Measurements from ENCODE around the gene GGCT. TPM values are rescaled to one million over a fixed set of nuclear protein-coding genes. Genes with fewer than 3 reads are reported as not detected.
A peak's percentile ranks its signal among the peaks of the same experiment; 100 is the strongest.
"Not testable (repeated sequence)": the region's sequence is repeated elsewhere in the genome, so short reads cannot be mapped to it uniquely, and the experiment has no call there.

Gene GGCT
- total and polyA plus RNA-seq, 5 donors from 2014 or later = 10.9 to 32.7 (median 26.1) TPM

GRCh38 chr7:30491417-30491816 is 13.2 kb downstream of the GGCT start:
- H3K4me1 ChIP-seq (ENCODE audit: control insufficient read depth, insufficient read depth, low read length, poor library complexity, severe bottlenecking) = no peaks in the 10 kb centered on the region
- peaks cover 17% of the 10 kb centered on the region for H3K27me3 Mint-ChIP-seq

GRCh38 chr7:30487371-30487770 is 17.3 kb downstream of the GGCT start:
- DNase-seq (no peak), ATAC-seq (ENCODE audit: low read depth in 2 of 2) (no peak)
- no peak overlapping the region for H3K4me3 ChIP-seq (ENCODE audit: low read depth, low read length)
- peaks cover 0 to 8% (median 7%) of the 10 kb centered on the region in 7 donors for H3K9me3 Mint-ChIP-seq
- H3K4me1 ChIP-seq (ENCODE audit: control insufficient read depth, insufficient read depth, low read length, poor library complexity, severe bottlenecking) = no peaks in the 10 kb centered on the region
- H3K9me3 ChIP-seq (ENCODE audit: control insufficient read depth in 2 of 2, low read length in 2 of 2) = peaks cover 0 to 13% of the 10 kb centered on the region in 2 experiments
- no peak overlapping the region for H3K27ac Mint-ChIP-seq
- no peaks in the 10 kb centered on the region for H3K36me3 ChIP-seq (ENCODE audit: control insufficient read depth, insufficient read depth, low read length)
- peaks cover 8% of the 10 kb centered on the region for H3K27me3 ChIP-seq (ENCODE audit: control insufficient read depth, insufficient read depth, low read length)
- H3K4me1 Mint-ChIP-seq = peaks cover 0 to 2% (median 0%) of the 10 kb centered on the region in 4 donors
- H3K27ac ChIP-seq (ENCODE audit: insufficient read depth, low read length, poor library complexity, severe bottlenecking) = no peak overlapping the region
- no peak overlapping the region for H3K4me3 Mint-ChIP-seq
- peaks cover 12% of the 10 kb centered on the region for H3K27me3 Mint-ChIP-seq
- H3K36me3 Mint-ChIP-seq = no peaks in the 10 kb centered on the region

More at GRCh38 chr7:30491417-30491816, 13.2 kb downstream of the GGCT start:
- Histone ChIP-seq H3K27me3 (ENCODE audit: control insufficient read depth, insufficient read depth, low read length) (peaks cover 8% of the 10 kb centered on the region), H3K4me3 (ENCODE audit: low read depth, low read length) (no peak overlapping the region), H3K9me3 (ENCODE audit: control insufficient read depth in 2 of 2, low read length in 2 of 2) (peaks cover 0 to 13% of the 10 kb centered on the region in 2 experiments), H3K36me3 (ENCODE audit: control insufficient read depth, insufficient read depth, low read length) (peaks cover 3% of the 10 kb centered on the region), H3K27ac (ENCODE audit: insufficient read depth, low read length, poor library complexity, severe bottlenecking) (no peak overlapping the region)
- DNase-seq = no peak
- ATAC-seq (ENCODE audit: low read depth in 2 of 2) = no peak
- peaks cover 11% of the 10 kb centered on the region for H3K36me3 Mint-ChIP-seq
- H3K9me3 Mint-ChIP-seq = peaks cover 0 to 12% (median 8%) of the 10 kb centered on the region in 7 donors
- H3K4me1 Mint-ChIP-seq = peaks cover 0 to 2% (median 0%) of the 10 kb centered on the region in 4 donors
- H3K27ac Mint-ChIP-seq = no peak overlapping the region
- H3K4me3 Mint-ChIP-seq = no peak overlapping the region

GRCh38 chr7:30485667-30486066 is 19.0 kb downstream of the GGCT start:
- Mint-ChIP-seq H3K36me3 (no peaks in the 10 kb centered on the region), H3K27me3 (peaks cover 8% of the 10 kb centered on the region), H3K9me3 (peaks cover 0 to 2% (median 0%) of the 10 kb centered on the region in 7 donors), H3K4me3 (no peak overlapping the region), H3K4me1 (peaks cover 0 to 2% (median 0%) of the 10 kb centered on the region in 4 donors), H3K27ac (no peak overlapping the region)
- Histone ChIP-seq H3K9me3 (ENCODE audit: control insufficient read depth in 2 of 2, low read length in 2 of 2) (no peaks in the 10 kb centered on the region), H3K27me3 (ENCODE audit: control insufficient read depth, insufficient read depth, low read length) (peaks cover 6% of the 10 kb centered on the region), H3K27ac (ENCODE audit: insufficient read depth, low read length, poor library complexity, severe bottlenecking) (no peak overlapping the region), H3K36me3 (ENCODE audit: control insufficient read depth, insufficient read depth, low read length) (no peaks in the 10 kb centered on the region), H3K4me1 (ENCODE audit: control insufficient read depth, insufficient read depth, low read length, poor library complexity, severe bottlenecking) (no peaks in the 10 kb centered on the region), H3K4me3 (ENCODE audit: low read depth, low read length) (no peak overlapping the region)
- DNase-seq = no peak
- ATAC-seq (ENCODE audit: low read depth in 2 of 2) = no peak

GRCh38 chr7:30481416-30481815 is 23.2 kb downstream of the GGCT start:
- H3K36me3 ChIP-seq (ENCODE audit: control insufficient read depth, insufficient read depth, low read length); H3K9me3 ChIP-seq (ENCODE audit: control insufficient read depth in 2 of 2, low read length in 2 of 2); H3K27ac Mint-ChIP-seq; H3K27me3 ChIP-seq (ENCODE audit: control insufficient read depth, insufficient read depth, low read length); H3K27ac ChIP-seq (ENCODE audit: insufficient read depth, low read length, poor library complexity, severe bottlenecking); H3K36me3 Mint-ChIP-seq; H3K9me3 Mint-ChIP-seq; H3K27me3 Mint-ChIP-seq; H3K4me3 ChIP-seq (ENCODE audit: low read depth, low read length); H3K4me3 Mint-ChIP-seq; DNase-seq; ATAC-seq (ENCODE audit: low read depth in 2 of 2): not testable (repeated sequence)
- H3K4me1 Mint-ChIP-seq = peaks cover 5 to 33% (median 16%) of the 10 kb centered on the region in 4 donors
- peaks cover 24% of the 10 kb centered on the region for H3K4me1 ChIP-seq (ENCODE audit: control insufficient read depth, insufficient read depth, low read length, poor library complexity, severe bottlenecking)

GRCh38 chr7:30479202-30480120 is 25.2 kb downstream of the GGCT start:
- Histone ChIP-seq H3K4me1 (ENCODE audit: control insufficient read depth, insufficient read depth, low read length, poor library complexity, severe bottlenecking) (peaks cover 28% of the 10 kb centered on the region), H3K27me3 (ENCODE audit: control insufficient read depth, insufficient read depth, low read length) (no peaks in the 10 kb centered on the region), H3K36me3 (ENCODE audit: control insufficient read depth, insufficient read depth, low read length) (peaks cover 7% of the 10 kb centered on the region), H3K9me3 (ENCODE audit: control insufficient read depth in 2 of 2, low read length in 2 of 2) (no peaks in the 10 kb centered on the region), H3K4me3 (ENCODE audit: low read depth, low read length) (peak overlapping the region; percentile 82), H3K27ac (ENCODE audit: insufficient read depth, low read length, poor library complexity, severe bottlenecking) (peak overlapping the region; percentile 72)
- Mint-ChIP-seq H3K27ac (peak overlapping the region in 2 of 3 donors; percentile 82 to 95), H3K27me3 (no peaks in the 10 kb centered on the region), H3K9me3 (no peaks in the 10 kb centered on the region), H3K4me1 (peaks cover 20 to 52% (median 32%) of the 10 kb centered on the region in 4 donors), H3K36me3 (no peaks in the 10 kb centered on the region), H3K4me3 (peak overlapping the region in 3 of 4 donors; percentile 95 to 98 (median 97))
- peak in 2 of 3 donors; percentile 45 to 78 for DNase-seq
- ATAC-seq (ENCODE audit: low read depth in 2 of 2) = peak; percentile 40 to 50

GRCh38 chr7:30478349-30479201 is 26.1 kb downstream of the GGCT start, which contains the start of gene NOD1:
Gene NOD1, minus strand, starts transcription at chr7:30478784. Its CDS starts 21,863 bp downstream, at chr7:30456921.
- Histone ChIP-seq H3K27me3 (ENCODE audit: control insufficient read depth, insufficient read depth, low read length) (no peaks in the 10 kb centered on the region), H3K9me3 (ENCODE audit: control insufficient read depth in 2 of 2, low read length in 2 of 2) (no peaks in the 10 kb centered on the region), H3K4me3 (ENCODE audit: low read depth, low read length) (peak within 1 kb of the TSS; percentile 87), H3K4me1 (ENCODE audit: control insufficient read depth, insufficient read depth, low read length, poor library complexity, severe bottlenecking) (peaks cover 29% of the 10 kb centered on the region), H3K27ac (ENCODE audit: insufficient read depth, low read length, poor library complexity, severe bottlenecking) (peak within 1 kb of the TSS; percentile 72), H3K36me3 (ENCODE audit: control insufficient read depth, insufficient read depth, low read length) (peaks cover 7% of the 10 kb centered on the region)
- ATAC-seq (ENCODE audit: low read depth in 2 of 2) (peak; percentile 81 to 90), DNase-seq (peak; percentile 52 to 83 (median 60))
- Mint-ChIP-seq H3K4me1 (peaks cover 24 to 59% (median 40%) of the 10 kb centered on the region in 4 donors), H3K4me3 (peak within 1 kb of the TSS in 3 of 4 donors; percentile 95 to 98 (median 97)), H3K27ac (peak within 1 kb of the TSS in 2 of 3 donors; percentile 82 to 95), H3K36me3 (peaks cover 5% of the 10 kb centered on the region), H3K9me3 (no peaks in the 10 kb centered on the region), H3K27me3 (no peaks in the 10 kb centered on the region)

GRCh38 chr7:30476459-30477145 is 28.0 kb downstream of the GGCT start:
- Mint-ChIP-seq H3K4me3 (peak overlapping the region in 3 of 4 donors; percentile 95 to 98 (median 97)), H3K27ac (peak overlapping the region; percentile 25 to 60 (median 38)), H3K4me1 (peaks cover 34 to 79% (median 53%) of the 10 kb centered on the region in 4 donors), H3K9me3 (no peaks in the 10 kb centered on the region), H3K36me3 (peaks cover 8% of the 10 kb centered on the region), H3K27me3 (no peaks in the 10 kb centered on the region)
- ATAC-seq (ENCODE audit: low read depth in 2 of 2) = no peak
- Histone ChIP-seq H3K4me3 (ENCODE audit: low read depth, low read length) (peak overlapping the region; percentile 47), H3K27ac (ENCODE audit: insufficient read depth, low read length, poor library complexity, severe bottlenecking) (no peak overlapping the region), H3K27me3 (ENCODE audit: control insufficient read depth, insufficient read depth, low read length) (no peaks in the 10 kb centered on the region), H3K4me1 (ENCODE audit: control insufficient read depth, insufficient read depth, low read length, poor library complexity, severe bottlenecking) (peaks cover 43% of the 10 kb centered on the region), H3K36me3 (ENCODE audit: control insufficient read depth, insufficient read depth, low read length) (peaks cover 9% of the 10 kb centered on the region), H3K9me3 (ENCODE audit: control insufficient read depth in 2 of 2, low read length in 2 of 2) (no peaks in the 10 kb centered on the region)
- DNase-seq = peak in 1 of 3 donors; percentile 40

Data from CD4-positive, CD25-positive, alpha-beta regulatory T cell (primary cell).